HK-2 (cell line): ENCODE data around the gene NPAS1.
"Not testable (repeated sequence)": the region's sequence is repeated elsewhere in the genome, so short reads cannot be mapped to it uniquely, and the experiment has no call there.

Experiments used
- DNase-seq: peaks from one replicate; pipeline ENCODE4 v3.0.0-alpha.2; 2018; ENCODE audit not compliant: unreplicated experiment

The NPAS1 gene

DNA sequence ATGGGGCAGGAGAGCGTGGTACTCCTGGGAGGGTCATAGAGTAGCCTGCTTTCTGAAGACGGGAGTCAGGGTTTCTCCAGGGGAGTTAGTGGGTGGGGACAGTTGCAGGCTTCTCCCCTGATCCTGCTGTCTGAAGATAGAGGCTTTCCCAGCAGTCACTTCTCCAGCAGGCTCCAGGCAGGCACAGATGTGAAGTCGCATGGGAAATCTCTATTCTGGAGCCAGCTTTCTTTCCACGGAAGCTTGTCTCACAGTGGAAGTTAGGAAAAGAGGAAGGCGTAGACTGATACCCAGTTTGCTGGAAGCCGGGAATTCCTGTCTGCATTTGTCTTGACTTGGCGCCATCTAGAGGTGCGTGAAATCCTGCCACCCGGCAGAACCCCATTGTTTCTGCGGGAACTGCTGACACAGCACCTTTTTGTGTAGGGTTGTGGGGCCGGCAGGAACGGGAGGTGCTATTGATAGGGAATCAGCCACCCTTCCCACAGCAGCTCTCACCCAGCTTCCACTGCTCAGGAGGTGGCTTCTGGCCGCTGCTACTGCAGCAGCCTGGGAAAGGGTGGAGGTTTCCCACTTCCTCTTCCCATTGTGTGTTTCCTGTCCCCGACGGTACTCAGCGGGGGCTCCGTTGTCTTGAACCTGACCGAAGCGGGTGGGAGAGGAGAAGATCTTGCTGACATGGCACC lies 28.5 kb upstream of the NPAS1 start:
- peak; percentile 62 for DNase-seq

DNA sequence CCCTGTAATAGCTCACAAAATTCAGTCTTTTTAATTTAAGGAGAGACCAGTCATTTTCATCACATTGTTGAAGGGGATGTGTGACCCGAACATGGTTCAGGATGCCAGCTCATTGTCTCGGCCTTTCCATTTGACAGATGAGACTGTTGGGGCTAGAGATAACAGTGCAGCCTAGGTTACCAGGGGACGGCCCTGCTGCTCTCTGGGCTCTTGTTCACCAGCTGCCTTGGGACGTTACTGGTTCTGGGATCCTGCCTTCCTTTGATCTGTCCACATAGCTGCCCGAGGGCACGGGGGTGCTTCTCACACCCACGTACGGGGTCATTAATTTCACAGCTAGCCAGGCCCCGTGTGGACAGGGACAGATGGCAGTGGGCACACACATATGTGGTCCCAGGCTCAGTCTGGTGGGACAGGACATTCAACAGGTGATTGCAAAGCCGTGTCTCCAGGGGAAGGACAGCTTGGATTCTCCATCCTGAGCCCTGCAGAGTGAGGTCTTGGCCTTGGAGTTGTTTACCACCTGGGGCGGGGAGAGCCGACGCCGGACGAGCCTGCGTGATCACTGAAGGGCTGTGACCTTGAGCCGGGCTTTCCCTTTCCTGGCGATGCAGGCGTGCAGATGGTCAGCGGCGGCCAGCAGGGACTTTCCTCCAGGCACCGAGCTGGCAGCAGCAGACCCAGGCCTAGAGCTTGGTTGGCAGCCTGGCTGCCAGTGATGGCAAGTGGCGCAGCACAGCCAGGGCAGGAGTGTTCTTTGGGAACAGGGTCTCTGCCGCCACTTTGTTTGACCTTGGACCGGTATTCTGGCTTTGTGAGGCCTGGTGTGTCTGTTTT lies 26.7 kb upstream of the NPAS1 start:
- DNase-seq: no peak

DNA sequence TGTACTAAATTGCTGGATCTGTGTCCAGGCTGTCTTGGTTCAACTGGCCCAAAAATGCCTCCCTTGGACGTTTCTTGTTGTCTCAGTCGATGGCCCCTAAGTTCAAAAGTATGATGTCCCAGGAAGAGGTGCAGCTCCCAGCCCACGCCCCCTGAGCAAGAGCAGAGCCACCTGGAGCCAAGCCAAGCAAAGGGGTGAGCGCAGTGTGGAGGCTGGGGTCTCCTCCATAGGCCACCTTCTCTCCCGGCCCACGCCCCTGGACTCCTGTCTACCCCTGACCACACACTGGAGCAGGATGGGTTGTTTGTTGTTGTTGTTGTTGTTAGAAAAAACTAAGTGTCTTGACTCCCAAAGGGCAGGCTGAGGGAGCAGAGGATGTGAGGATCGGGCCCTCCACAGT lies 26.0 kb upstream of the NPAS1 start:
- no peak for DNase-seq

DNA sequence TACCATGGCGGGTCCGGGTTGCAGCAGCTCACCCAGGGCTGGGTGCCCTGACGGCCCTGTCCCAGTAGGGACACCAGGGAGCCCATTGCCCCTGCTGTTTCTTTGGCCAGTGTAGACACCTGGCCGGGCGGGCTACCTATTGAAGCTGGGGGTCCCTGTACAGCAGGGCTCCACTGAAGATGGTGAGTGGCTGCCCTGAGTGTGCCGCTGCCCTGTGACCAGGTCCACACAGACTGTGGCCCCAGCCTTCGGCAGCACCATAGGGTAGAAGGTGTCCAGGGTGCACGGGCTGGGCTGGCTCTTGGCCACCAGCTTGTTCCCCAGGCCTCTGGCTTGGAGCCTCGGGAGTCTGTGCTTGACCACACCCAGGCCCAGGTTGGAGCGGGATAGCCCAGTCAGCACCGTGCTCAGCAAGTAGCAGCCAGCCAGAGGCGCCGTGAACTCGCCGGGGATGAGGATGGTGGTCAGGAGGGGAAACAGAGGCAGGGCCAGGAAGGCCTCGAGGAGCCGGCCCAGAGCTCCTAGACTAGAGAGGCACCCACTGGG lies 25.4 kb upstream of the NPAS1 start:
- DNase-seq: no peak

DNA sequence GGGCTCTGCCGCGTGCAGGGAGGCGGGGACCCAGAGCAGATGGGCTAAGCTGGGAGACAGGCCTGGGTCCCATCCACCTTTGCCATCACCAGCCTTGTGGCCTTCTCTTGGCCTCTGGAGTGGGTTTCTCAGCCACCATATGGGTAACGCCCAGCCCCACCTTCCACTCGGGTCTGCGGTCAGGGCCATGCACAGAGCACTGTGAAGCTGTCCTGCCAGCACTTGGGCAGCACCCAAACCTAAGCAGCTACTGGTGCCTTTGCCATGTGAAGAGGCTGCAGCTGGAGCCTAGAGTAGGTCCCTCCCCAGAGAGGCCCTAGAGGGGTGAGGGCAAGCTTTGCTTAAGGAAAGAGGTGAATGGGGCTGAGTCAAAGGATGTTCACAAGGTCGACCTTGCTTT lies 24.1 kb upstream of the NPAS1 start:
- DNase-seq: no peak

DNA sequence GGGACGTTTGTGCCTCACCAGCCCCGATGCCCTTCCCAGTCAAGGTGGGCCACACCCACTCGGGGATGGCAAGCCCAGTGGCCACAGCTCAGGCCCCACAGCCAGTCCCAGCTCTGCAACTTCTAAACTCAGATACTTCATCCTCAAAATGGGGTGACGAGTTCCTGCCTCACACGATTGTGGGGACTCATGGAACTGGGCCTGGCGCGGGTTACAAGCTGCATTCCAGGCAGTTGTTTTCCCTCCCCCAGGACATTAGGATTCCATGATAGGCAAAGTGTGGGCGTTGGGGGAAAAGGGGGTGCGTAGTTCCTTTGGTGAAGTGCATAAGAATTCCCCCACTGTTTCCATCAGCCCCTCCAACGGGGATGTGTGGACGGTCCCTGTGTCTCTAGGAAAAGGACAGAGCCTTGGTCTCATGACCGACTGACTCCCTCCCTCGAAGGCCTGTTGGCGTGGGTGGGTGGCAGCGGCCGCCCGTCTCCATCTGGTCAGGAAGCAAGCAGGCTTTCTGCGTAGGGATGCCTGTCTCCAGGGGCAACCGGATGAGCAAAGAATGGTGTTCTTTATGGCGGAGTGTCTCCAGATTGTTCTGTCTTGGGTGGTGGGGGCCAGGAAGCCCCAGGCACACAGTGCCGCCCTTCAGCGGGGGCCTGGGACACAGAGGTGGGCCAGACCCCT lies 21.1 kb upstream of the NPAS1 start:
- no peak for DNase-seq

DNA sequence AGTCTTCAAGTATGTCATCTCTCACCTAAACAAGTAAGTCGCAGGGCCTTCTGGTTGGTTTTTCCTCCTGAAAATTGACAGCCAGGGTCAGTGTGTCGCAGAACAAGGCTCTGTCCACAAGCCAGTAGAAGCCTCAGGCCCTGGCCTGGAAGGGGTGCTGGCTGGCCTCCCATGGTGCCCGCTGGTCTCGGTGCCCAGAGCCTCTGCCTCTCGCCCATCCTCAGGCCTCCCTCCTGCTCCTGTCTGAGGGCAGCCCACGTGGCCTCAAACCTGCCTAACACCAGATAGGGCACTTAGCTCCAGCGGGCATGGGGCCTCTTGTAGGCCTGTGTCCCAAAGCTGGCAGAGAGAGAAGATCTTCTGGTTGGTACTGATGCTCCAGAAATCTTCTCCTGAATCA lies 20.3 kb upstream of the NPAS1 start:
- no peak for DNase-seq

DNA sequence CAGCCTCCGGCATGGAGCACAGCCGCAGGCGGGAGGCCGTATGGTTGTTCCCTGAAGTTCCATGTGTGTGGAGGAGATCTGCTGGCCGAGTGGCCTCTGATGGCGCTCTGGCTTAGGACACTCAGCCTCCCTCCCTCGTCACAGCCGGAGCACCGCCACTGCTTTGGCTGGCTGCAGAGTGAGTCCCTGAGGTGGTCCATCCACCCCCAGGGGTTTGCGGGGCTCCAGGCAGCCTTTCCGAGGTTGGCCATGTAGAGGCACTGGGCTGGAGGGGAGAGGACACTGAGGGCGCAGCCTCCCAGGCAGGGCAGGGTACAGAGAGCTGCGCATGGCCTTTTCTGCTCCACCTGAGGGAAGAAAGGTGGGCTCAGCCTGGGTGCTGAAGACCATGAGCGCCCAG lies 19.8 kb upstream of the NPAS1 start:
- DNase-seq: no peak

DNA sequence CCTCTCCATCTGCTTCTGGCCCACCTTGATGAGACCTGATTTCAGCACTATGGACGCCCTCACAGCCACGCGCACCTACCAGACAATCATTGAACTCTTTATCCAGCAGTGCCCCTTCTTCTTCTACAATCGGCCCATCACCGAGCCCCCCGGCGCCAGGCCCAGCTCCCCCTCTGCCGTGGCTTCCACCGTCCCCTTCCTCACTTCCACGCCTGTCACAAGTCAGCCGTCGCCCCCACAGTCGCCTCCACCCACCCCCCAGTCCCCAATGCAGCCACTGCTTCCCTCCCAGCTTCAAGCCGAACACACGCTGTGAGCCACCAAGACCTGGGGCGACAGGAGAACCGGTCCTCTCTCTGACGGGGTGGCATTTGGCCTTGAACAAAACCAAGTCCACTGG lies 19.3 kb upstream of the NPAS1 start:
- DNase-seq: no peak

DNA sequence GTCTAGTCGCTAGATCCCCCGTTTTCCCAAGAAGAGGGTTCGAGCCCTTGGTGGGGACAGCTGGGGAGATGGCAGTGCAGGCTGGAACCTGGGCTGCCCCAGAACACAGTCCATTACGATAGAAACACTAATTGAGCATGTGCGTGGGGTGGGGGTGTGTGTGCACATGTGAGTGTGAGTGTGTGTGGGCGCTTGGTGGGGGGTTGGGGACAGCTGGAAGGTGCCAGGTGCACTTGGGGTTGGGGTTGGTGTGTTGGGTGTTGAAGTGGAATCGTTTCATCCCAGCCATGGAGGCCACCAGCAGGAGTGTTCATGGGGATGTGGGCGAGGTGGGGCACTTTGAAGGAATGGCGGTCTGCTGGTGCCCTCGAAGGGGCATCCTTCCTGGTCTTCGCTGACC lies 18.1 kb upstream of the NPAS1 start:
- no peak for DNase-seq

DNA sequence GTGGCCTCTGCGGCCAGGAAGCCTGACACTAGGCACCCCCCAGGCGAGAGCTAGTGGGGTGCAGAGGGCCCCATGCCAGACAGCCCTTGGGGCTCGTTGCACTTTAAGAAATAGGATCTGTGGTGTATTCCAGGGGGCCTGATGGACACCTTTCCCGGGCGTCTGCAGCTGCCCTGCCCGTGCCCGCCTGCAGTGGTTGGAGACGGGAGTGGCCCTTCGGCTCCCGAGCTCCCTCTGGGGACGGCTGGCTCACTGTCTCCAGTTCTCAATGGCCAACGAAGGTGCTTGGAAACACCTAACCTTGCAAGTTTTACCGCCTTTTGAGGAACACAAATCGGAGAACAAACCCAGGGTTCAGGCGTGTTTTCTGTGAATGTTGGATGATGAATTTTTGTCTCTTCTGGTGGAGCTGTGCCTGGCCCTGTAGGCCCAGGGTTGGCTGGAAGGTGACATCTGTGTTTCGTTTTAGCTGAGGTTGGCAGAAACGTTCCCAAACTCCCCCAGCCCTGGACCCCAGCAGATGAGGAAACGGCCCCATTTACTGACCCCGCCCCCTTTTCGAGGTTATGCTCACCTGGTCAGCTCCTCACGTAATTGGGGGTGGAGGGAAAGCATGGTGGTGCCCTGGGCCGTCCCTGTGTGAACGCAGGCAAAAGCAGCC lies 17.4 kb upstream of the NPAS1 start:
- DNase-seq: no peak

DNA sequence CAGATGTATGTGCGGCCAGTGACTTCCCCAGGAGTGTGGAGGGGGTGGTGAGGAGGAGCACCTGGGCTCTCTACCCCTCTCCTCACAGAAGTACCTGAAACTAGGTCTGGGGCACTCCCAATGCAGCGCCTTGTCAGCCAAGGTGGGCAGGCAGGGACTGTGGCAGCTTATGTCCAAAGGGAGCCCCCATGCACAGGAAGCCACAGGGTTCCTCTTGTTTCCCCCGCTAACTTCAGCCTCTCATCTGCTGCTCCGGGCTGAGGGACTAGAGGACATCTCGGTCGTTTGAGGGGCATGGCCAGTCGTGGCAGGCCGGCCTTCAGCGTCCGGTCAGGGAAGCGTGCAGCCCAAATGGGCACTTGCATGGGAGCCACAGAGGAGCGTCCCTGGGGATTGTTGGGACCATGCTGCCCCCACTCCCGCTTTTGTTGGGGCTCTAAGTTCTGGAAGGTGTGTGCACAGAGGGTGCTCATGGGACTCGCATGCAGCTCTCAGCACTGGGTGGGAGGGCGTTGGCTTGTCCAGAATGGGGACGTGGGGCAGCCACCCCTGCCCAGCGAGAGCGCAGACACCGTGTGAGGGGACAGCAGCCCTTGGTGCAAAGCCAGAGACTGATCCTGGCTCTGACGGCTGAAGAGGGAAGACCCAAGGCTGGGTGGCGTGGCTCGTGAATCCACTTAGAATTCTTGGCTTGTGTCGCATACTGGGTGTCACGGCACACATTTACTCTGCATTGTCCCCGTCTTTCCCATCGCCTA lies 16.6 kb upstream of the NPAS1 start:
- no peak for DNase-seq

DNA sequence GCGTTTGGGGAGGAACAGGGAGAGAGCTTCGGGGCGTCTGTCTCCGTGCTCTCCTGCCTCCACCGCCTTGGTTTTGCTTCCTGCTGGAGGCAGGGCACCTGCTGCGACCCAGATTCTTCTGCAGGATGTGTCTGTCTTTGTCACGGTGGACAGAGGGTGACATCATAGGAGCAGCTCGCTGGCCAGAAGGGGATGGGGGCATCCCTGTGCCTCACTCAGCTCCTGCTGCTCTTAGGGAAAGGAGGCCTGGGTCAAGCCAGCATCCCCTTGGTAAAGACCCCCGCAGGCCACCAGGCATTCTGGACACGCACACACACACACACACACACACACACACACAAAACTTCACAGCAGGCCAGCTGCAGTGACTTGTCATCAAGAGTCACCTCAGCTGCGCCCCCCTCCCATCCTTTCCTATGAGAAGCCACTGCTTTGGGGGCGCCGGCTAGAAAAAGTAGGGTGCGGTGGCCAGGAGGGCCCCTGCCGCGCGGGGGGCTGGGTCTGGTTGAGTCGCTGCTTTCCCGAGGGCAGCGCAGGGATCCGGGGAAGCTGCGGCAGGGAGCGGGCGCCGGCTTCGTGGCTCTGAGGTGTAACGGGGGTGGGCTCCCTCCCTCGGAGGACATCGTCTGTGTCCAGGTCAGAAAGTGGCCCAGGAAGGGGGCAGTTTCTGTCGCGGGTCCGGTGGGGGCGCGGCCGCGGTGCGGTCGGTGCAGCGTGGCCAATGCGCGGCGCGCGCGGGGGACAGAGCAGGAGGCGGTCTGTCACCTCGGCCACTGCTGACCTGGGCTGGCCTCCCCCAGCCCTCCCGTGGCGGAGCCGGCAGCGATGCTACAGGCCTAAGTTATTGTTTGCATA lies 15.8 kb upstream of the NPAS1 start:
- no peak for DNase-seq

DNA sequence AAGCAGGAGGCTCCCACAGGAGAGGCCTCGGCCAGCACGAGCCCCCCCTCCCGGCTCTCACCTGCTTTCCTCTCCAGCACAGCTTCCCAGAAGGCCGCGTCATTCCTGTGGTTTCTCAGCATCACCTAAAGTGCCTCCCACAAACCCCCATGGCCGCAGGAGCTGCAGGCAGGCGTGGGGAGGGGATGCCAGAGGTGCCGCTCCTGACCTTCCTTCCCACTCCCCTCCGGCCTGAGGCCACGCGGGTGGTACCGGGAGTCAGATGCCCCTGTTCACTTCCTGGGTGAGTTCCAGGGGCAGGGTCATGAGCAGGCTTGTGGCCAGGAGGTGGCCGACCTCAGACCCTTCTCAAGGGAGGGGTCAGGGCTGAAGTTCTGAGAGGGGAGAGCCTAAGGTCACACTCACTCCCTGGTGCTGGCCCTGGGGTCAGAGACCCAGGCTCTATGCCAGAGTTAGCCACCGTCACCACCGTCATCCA lies 14.4 kb upstream of the NPAS1 start:
- peak; percentile 72 for DNase-seq

DNA sequence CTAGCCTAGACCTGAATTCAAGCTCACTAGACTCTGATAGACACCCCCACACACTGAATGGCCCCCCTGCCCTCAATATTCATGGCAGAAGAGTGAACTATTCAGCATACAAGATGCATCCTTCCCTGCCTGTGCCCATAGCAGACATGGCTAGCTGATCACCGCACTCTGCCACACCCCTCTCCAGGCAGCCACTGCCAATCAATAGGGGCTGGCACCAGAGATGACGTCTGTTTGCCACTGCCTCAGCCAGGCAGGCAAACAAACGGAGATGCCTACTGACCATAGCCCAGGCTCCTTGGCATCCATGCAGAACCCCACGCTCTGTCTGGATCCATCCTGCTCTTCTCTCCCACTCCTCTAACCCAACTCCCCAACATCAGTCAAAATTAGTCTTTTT lies 13.8 kb upstream of the NPAS1 start:
- DNase-seq: no peak

DNA sequence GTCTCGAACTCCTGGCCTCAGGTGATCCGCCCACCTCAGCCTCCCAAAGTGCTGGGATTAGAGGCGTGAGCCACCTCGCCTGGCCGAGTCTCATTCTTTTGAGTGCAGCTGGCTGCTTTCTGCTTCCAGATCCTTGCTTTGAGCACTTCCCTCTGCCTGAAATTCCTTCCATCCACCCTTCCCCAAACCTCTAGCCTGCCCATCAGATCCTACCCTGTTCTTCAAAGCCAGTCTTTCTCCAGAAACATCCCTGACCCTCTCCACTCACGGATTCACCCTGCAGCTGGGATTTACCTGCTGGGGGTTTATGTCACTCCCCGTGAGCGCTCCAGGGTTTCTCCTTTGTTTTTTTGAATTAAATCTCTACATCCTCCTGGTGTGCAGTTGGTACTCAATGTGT lies 13.1 kb upstream of the NPAS1 start:
- no peak for DNase-seq

DNA sequence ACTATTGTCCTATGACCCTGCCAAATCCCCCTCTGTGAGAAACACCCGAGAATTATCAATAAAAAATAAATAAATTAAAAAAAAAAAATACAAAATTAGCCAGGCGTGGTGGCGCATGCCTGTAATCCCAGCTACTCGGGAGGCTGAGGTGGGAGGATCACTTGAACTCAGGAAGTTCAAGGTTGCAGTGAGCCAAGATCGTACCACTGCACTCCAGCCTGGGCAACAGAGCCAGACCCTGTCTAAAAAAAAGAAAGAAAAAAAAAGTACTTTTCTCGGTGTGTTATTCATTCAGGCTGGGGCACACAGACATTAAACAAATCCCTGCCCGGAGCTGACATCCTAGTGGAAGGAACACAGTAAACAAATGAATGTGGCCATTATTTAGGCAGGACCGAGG lies 9.1 kb upstream of the NPAS1 start:
- not testable (repeated sequence) for DNase-seq

DNA sequence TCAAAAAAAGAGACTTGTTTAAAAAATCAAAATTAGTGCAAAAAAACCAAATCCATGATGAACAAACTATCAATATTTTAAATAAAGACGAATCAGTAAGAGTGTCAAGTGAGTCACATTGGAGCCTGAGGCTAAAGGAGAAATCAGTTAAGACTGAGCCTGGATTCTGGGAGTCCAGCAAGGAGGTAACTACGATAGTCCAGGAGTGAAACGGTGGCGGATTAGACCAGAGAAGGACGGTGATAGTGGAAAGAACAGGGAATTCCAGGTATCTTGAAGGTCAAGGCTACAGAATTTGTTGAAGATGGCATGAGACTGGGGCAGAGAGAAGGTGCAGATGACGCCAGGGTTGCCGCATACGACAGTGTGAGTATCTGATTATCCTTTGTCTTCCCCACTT lies 7.0 kb upstream of the NPAS1 start:
- DNase-seq: no peak

DNA sequence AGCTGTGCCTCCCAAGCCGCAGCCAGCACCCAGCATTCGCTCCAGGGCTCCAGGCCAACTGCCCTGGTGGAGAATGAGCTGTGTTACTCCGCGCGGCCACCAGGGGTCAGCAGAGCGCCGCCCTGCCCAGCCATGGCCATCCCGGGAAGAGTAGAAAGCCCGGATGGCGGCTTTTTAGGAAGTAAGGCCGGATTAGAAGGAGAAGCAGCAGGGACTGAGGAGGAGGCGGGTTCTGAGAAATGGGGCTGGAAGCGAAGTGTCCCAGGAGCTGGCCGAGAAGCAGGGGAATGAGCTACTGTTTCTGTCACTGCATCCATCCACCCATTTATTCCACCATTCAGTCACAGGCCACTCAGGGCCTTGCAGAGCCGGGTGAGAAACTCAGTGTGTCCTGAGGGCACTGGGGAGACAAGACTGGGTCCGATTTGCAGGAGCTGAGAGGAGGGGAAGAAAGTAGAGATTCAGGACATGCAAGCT lies 6.6 kb upstream of the NPAS1 start:
- peak; percentile 90 for DNase-seq

DNA sequence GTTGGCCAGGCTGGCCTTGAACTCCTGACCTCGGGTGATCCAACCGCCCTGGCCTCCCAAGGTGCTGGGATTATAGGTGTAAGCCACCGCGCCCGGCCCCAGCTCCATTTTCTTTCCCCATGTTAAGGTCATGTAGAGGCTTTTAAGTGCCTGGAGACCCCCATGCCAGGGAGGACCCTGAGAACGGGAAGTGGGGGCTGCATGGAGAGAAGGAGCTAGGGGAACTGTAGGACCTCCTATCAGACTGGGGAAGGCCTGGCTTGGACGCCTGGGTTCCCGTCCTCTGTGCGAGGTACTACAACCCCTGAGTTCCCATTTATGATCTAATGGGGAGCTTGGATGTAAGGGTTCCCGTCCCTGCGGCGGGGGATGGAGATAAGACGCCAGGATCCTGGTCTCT lies 714 bp upstream of the NPAS1 start:
- no peak for DNase-seq
